ENCODE data around the gene AFF3.

AFF3 gene

DNA sequence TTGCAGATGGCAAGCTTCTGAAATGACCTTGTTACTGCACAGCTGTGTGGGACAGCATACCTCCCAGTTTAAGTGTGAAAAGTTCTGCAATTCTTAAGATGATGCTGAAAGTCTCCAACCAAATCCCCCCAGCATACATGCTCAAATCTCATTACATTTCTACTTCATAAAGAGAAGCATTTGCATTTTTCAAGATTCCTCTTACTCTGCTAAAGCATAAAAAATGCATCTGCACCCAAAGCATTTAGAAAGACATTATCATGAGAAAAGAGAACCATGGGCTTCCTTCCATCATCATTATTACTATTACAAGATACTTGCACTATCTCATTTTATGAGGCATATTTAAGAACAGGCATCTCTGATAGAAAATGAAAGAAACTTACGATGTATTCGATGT lies 415.7 kb downstream of the AFF3 start:
- DNase-seq = no peak

DNA sequence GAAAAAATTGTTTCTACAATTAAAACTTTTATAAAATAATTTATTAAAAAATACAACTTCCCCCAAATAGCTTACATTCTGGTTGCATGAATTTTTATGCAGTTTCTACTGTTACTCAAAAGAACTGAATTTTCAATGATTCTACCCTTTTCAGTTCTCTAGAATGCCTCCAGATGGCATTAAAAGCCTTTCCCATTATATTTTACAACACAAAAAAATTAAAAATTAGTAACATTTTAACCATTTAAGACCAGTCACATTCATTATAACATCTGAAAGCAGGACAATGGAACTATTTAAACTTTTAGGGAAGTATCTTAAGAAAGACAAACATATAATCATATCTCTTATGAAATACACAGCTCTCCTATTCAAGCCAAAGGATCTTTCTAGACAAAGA lies 416.6 kb downstream of the AFF3 start:
- DNase-seq = peak in 1 of 2 donors; percentile 20

DNA sequence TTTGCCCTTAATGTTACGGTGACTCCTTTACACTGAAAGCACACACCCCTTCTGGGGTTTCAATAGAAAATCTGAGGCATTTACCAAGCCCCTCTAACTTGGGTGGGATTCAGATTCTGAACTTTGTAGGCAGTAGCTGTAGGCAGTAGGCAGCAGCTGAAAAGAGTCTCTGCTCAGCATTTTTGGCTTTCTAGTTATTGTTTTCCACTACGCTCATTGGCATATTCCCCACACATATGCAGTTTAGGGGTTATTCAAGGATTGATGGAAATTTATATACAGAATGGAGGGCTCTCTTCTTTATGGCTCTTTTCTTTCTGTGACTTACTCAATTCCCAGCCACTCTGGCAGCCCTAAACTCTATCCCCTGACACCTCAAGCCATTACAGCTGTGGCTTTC lies 419.9 kb downstream of the AFF3 start:
- no peak for DNase-seq

DNA sequence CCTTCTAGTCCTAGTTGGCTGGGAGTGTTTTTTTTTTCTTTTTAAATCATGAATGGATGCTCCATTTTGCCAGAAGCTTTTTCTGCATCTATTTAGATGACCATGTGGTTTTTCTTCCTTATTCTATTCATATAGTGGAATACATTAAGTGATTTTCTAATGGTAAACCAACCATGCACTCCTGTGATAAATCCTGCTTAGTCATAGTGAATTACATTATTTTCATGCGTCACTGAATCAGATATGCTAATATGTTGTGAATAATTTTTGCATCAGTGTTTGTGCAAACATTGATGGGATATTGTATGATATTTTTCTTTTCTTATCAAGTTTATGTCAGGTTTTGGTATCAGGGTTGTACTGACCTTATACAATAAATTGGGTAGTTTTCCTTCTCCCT lies 423.3 kb downstream of the AFF3 start:
- DNase-seq = no peak

DNA sequence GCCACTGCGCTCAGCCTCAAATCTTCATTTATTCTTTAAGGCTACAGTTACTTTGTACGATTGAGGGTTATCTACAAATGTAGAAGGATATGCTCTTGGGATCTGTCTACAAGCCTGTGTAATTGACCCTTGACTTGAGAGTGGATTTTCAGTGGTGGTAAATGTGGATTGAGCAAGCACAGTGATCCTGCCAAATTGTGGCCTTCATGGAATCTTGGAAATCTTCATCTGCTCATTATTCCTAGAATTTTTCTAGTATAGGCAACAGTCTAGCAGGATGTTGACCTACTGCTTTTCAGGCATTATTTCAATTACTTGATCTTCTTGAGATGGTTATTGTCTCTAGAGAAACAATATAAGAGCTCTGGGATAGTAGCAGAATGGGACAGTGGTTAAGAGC lies 426.4 kb downstream of the AFF3 start:
- no peak for DNase-seq

DNA sequence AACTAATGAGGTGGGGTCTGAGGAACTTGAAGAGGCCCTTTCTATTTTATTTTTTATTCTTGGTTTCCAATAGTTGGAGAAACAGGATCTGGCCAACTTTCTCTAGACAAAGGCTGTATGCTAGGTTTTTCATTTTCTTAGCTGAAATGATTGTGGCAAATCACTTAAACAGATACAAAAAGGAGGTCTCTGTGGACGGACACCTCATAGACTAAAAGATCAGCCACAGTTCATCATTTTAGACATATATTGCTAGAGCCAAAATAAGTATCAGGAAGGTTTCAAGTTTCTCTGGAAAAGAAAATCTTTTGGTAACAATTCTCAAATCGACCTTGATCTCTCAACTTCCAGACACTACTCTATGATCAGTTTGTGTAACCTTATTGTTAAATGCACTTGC lies 428.0 kb downstream of the AFF3 start:
- no peak for DNase-seq

DNA sequence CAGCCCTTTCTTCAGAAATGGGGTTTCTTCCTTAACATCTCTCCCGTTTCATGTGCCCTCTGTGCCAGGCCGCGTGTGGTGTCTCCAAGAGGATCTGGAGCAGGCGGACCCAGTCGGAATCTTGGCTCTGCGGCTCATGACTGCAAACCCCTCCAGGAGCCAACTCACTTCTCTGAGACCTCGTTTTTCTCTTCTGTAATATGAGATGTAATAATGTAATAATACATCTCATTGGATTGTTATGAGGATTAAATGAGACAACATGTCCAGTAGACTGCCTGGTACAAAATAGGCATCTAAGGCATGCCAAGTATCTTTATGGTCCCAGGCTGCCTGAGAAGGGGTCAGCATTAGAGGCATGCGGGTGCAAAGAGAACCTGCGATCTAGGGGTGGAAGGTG lies 431.2 kb downstream of the AFF3 start:
- DNase-seq = no peak

DNA sequence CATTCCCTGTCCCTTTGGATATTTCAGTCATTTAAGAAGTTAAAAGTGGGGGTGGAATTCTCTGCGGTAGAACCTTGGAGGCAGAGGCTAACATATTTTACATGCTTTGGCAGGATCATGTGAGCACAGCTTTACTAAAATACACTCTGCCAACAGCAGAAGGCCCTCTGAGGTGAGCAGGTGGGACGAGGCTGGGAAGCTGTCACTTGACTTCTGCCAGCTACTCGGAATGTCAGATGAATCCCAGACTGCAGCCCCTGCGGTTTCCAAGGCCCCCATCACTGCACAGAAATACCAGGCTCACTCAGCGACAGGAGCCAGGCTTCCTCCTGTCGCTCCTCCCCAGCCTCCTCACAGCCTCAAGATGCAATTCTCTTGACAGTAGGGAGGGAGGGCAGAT lies 431.7 kb downstream of the AFF3 start:
- no peak for DNase-seq

DNA sequence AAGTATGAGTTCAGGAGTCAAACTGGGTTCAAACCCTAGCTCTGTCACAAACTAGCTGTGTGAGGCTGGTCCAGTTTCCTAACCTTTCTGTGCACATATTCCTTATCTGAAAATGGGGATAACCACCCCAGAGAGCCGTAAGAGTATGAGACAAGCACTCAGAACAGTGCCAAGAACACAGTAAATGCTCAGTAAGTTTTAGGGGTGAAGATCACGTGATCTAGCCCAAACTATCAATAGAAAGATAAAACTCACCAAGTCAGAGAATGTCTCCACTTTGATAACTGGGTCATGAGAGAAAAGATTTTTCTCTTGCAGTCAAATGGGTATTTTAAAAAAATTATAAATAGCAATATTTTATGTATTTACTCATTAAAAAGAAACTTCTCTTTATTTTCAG lies 433.2 kb downstream of the AFF3 start:
- DNase-seq = no peak

DNA sequence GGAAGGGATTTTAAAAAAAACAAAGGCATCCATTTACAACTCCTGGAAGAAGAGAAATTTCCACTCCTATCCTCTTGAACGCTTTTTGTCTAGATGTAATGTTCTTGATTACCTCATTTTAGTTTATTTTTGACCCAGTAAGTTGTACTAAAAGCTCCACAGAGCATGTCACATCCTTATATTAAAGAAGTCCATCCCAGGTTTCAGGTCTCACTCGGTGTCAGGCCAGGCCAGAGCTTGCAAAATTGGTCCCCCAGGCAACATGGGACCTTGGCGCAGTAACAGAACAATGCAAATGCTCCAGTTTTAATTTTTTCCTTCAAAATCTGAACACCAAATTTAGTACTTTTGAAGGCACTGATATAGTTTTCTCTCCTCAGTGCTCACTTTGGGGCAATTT lies 434.2 kb downstream of the AFF3 start:
- DNase-seq = no peak

DNA sequence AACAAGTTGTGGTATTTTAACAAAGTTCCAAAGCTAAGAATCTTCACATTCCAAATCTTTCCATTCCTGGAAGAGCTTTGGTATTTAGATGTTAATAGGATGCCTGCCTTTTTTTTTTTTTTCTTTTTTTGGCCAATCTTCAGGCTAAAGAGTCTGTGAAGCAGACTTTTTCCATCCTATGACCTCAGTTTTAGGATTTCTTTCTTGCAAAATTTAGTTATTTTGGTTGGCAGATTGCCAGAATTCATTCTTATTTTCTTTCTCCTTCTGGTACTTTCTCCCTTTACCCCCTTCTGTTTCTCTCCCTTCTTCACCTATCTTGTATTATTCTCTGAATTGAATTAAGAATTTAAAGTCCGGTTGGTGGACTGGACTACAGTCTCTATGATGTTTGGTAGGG lies 434.8 kb downstream of the AFF3 start:
- no peak for DNase-seq

DNA sequence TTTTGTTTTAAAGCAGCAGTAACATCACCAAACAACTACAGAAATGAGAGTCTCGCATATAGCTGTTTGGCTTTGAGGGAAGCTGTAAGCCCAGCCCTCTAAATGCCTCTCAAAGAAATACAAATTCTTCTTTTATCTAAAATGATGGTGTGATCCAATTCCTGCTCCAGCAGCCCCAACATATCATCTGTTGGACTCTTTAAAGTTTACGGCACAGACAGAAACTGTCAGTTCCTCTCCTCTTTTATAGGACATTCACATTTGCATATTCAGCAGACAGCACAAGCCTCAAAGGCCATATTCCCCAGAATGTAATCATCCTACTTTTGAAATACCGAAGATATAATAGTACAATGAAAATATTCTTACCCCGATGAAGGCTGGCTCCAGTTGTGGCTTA lies 435.7 kb downstream of the AFF3 start:
- DNase-seq = no peak

DNA sequence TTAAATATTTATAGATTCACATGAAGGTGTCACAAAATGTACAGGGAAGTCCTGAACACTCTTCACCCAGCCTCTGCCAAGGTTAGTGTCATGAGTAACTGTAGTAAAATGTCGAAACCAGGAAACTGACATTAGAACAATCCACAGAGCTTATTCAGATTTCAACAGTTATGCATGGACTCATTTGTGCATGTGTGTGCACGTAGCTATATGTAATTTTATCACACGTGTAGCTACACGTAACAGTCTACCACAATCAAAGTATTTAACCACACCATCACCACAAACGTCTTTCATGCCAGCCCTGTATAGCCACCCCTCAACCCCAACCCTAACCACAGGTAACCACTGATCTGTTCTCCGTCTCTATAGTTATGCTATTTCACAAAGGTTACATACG lies 440.9 kb downstream of the AFF3 start:
- peak in 1 of 2 donors; percentile 9 for DNase-seq

DNA sequence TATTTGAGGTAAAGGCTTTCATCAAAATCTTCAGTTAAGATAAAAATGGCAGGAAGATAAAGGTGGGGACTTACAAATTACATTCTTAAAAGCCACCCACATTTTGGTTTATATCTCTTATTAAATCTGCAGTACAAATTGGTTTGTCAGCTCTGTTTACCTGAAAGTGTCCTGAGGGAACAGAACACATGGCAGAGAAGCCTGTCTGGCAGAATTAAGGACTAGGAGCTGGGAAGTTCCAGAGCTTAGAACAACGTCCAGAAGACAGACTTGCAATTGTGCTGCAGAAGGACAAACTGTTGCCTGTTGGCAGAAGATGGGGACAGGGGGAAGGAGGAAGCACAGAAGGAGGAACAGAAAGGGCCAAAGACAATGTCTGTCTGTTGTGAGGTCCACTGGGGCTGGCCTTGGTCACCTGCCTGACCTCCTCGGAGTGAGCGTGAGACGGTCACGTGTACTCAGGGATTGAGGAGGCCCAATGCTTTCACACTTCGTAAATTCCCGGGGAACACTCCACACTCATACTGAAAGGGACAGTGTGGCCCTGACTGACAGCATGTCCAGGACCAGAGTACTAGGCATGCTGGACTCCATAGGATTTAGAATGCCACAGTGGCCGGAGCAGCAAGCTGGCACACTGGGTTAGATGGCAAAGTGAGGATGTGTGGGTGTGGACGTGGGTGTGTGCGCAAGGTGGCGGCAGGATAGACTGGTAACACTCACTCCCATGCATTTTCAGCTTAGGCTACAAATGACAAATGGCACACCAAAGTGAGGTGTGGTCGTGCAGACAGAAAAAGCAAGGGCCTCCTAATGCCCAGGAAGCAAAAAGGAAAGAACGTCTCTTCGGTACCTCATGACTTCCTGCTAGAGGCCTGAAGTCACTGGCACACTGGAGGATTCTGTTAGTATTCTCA lies 441.6 kb downstream of the AFF3 start:
- no peak for DNase-seq

DNA sequence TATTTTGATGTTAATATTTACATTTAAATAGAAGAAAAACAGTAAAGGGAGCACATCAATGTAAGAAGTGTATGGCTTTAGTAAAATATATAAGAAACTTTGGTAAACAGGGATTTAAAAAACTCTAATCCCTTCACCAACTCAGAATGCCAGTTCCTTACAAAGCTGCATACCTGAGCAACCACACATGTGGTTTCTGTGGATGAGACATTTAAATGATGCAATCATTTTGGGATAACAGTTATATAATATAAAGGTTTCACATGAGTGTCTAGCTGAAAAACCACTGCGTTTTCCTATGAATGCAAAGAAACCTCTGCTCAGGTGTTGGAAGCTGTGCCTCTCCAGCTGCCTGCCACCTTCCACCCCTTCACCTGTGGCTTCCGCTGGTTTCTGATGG lies 443.5 kb downstream of the AFF3 start:
- DNase-seq = no peak

DNA sequence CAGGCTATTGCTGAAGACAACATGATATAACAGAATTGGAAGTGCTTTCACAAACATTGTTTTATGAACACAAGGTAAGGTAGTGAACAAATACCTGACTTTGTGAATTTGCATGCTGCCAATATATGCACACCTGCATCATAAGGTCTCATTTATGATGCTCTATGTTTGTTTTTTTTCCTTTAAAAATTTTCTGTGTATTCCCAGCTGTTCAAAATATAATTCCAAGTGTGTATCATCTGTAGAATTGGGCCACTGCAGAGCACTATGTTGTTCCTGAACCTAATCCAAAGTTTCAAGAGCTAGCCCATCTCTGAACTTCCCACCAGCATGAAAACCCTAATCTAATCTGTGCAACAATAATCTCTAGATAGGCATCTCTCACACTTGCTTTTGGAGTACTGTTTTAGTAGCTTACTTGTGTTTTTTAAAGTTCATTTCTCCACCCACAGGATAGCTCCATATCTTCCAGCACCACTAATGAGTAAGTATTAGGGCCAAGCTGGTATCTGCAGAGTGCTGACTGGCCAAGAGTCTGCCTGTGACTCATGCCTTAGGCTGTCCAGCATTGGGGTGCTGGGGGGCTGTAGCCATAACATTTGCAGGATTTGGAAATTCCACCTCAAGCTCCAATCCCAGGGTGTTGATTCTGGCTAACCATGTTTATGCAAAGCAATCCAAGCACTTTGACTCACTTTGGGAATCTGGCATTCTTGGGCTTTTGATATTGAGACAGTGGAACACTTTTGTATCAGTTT lies 444.4 kb downstream of the AFF3 start:
- DNase-seq = no peak

DNA sequence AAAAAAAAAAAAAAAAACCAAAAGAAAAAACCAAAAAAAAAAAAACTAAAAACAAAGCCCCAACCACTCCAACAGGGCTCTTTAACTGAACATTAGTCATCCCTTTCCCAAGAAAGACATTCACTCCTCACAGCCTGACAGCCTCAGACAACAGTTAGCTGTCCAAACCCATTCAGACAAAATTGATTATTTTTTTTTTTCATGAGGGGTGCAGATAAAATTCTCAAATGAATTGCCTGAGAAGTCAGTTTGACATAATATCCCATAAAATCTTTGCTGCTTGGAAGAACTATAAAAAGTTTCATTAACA lies 446.5 kb downstream of the AFF3 start:
- no peak for DNase-seq

DNA sequence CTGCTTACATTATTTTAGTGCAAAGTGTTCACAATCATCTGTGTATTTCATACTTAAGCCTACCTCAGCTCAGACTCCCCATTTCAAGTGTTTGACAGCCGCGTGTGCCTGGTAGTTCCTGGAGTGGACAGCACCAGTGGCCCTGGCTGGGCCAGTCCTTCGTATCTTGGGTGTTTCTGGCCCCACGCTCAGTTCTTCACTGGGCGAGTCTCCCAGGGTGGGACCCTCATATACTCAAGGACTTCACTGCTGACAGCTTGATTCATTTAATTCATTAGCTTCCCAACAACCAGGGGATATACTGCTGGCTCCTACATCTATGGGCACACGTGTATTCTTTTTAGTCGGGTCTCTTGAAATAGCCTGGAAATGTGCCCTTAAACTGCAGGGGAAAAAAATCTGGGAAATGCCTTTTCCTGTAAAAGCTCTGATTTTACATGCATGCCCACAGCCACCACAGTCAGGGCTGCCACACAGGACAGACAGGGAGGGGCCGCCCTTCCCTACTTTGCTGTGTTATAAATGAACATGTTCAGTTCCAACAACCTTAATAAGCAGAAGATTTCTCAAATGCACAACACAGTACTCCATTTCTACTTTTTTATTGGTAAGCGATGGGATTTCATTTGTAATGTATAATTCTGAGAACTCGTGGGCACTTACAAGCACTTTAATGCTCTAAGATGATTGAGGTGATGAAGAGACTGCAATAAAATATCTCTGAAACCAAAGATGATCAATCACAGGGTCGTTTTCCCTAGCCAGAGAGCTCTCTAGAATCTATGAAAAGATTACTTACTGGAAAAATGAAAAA lies 447.1 kb downstream of the AFF3 start:
- no peak for DNase-seq

DNA sequence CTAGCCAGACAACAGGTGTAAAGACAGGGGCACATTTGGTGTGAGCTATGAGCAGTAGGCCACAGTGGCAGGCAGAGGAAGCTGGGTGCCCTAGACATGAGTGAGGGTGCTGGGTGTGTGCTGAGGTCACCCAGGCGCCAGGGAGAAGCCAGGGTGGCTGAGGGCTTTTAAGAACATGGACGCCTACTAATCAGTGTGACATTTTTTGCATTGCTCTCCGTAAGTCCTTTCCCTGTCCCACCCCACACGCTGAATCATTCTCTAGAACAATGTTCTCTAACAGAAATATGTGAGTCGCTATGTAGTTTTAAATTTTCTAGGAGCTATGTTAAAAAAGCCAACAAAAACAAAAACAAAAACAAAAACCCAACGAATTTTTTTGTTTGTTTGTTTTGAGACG lies 448.1 kb downstream of the AFF3 start:
- DNase-seq = no peak

DNA sequence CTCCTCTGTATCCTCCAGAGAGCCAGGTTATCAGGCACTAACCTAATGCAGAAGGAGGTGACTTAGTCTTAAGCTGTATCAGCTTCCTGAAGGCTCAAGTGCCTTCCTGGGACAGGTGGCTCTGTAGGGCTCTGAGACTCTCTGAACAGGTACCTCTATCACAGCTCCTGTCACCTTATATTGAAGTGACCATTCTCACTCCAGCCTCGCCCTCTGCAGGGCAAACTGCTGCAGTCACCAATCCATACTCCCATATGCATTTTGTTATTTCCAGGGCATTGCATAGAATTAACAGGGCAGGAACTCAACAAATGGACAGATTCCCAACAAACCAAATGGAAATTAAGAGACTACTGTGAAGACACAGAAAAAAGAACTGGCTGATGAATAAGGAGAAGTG lies 449.6 kb downstream of the AFF3 start:
- no peak for DNase-seq

DNA sequence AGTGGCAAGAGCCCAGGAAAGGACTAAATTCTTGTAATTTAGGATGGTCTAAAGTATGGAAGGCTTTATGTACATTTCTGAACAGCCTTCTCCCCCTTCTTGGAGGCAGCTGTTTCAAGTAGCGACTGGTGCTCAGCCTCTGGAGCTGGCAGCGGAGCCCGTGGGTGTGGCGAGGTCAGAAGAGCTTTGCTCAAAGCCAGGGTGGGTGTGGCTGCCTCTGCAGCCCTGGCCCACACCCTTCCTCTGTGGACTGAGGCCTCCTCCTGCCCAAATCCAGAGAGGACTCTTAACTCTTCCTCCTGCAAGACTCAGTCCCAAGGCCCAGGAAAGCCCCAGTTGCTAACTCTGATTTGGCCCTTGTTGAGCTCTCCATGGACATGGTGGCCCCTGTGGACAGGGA lies 450.5 kb downstream of the AFF3 start:
- peak; percentile 32 to 40 for DNase-seq

DNA sequence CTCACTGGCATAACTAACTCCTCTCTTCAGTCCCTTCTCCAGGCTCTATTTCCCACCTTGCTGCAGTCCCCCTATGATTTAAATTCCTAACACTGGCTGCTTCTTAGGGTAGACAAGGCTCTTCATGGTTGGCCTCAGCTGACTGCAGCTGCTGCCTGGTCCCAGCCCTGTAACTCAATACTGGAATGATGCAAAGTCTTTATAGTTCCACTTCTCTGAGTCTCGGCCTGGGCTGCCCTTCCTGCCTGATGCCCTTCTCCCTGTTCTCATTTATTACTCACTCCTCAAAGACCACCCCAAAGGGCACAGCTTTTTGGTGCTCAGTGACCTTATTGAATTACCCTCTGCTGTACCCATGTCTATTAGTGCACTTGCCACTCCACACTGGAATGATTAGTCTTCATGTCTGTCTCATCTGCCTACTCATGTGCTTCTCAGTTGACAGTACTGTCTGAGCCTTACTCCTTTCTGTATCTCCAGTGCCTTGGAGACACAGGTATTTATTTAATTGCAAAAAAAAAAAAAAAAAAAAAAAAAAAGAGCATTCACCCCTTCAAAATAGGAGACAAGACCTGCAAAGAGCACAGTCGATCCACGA lies 453.1 kb downstream of the AFF3 start:
- no peak for DNase-seq

DNA sequence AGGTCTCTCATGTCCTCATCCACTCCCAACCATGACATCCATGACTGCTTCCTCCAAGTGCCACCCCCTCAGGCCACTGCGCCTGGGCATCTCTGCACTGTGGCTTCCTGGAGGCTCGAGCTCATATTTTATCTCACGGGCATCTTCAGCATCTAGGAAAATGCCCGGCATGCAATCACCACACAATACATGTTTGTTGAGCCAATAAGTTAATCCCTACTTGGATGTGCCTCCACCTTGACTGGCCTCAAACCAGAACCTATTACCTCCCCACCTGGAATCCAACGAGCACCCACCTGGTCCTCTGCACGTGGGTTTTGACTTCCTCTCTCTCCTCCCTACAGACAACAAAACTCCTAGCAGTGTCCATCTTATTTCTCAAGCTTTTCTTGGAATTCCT lies 453.7 kb downstream of the AFF3 start:
- no peak for DNase-seq
